Right renal cortex interstitium (tissue), 3 donors: ENCODE measurements around the gene RLF. TPM values are rescaled to one million over a fixed set of nuclear protein-coding genes. Genes with fewer than 3 reads are reported as not detected.

ENCODE experiments used
- DNase-seq, 3 donors: peaks; one replicate each; pipeline ENCODE4 v3.0.0-alpha.2; 2013; ENCODE audit warnings: low read depth in 3 of 3, low spot score in 2 of 3
- polyA plus RNA-seq, 3 donors: library from polyadenylated mRNA; unstranded; fragments of 120-200 nt; gene quantifications; one replicate each; pipeline ENCODE4 v1.2.1, GENCODE V29; 2013; ENCODE audit not compliant: insufficient read length in 3 of 3

RLF gene, protein sequence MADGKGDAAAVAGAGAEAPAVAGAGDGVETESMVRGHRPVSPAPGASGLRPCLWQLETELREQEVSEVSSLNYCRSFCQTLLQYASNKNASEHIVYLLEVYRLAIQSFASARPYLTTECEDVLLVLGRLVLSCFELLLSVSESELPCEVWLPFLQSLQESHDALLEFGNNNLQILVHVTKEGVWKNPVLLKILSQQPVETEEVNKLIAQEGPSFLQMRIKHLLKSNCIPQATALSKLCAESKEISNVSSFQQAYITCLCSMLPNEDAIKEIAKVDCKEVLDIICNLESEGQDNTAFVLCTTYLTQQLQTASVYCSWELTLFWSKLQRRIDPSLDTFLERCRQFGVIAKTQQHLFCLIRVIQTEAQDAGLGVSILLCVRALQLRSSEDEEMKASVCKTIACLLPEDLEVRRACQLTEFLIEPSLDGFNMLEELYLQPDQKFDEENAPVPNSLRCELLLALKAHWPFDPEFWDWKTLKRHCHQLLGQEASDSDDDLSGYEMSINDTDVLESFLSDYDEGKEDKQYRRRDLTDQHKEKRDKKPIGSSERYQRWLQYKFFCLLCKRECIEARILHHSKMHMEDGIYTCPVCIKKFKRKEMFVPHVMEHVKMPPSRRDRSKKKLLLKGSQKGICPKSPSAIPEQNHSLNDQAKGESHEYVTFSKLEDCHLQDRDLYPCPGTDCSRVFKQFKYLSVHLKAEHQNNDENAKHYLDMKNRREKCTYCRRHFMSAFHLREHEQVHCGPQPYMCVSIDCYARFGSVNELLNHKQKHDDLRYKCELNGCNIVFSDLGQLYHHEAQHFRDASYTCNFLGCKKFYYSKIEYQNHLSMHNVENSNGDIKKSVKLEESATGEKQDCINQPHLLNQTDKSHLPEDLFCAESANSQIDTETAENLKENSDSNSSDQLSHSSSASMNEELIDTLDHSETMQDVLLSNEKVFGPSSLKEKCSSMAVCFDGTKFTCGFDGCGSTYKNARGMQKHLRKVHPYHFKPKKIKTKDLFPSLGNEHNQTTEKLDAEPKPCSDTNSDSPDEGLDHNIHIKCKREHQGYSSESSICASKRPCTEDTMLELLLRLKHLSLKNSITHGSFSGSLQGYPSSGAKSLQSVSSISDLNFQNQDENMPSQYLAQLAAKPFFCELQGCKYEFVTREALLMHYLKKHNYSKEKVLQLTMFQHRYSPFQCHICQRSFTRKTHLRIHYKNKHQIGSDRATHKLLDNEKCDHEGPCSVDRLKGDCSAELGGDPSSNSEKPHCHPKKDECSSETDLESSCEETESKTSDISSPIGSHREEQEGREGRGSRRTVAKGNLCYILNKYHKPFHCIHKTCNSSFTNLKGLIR (N-terminal part only)
- polyA plus RNA-seq = 10 to 100 TPM; 24.3 to 25.4 (median 24.6) TPM

DNA sequence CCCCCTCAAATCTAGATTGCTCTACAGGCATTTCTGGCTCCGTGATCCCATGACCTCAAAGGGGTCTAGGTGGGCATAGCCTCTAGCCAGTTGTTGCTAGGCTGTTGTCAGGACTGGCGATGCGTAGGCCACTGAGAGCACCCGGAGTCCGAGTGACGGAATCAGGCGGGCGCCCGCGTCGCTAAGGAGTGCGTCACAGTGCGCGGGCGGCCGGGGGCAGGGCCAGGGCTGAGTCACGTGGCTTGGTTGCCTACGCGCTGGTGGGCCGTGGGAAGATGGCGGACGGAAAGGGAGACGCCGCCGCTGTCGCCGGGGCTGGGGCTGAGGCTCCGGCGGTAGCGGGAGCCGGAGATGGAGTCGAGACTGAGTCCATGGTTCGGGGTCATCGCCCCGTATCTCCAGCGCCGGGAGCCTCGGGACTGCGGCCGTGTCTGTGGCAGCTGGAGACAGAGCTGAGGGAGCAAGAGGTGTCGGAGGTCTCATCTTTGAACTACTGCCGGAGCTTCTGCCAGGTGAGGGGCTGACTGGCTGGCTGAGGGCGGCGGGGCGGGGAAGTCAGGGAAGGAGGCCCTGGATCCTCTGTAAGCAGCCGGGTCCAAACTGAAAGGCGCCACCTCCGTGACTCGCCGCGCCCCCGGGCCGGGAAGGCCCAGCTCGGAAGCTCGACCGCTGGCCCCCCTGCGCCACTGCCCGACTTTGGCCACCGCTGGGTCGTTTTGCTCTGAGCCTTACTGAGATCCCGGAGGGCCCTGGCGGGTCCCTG lies at the start of gene RLF:
Gene RLF (plus strand): TSS at position 263 of the 763 bp plus-strand sequence. CDS start 13 bp downstream, at position 276.
- peak; percentile 83 to 90 (median 87) for DNase-seq

DNA sequence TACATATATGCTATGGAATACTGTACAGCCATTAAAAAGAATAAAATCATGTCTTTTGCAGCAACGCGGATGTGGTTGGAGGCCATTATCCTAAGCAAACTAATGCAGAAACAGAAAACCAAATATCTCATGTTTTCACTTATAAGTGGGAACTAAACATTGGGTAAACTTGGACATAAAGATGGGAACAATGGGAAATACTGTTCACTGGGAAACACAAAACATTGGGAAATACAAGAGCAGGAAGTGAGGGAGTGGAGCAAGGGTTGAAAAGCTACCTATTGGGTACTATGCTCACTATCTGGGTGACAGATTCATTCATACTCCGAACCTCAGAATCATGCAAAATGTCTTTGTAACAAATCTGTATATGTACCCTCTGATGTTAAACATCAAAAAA lies 46.8 kb upstream of the RLF start:
- no peak for DNase-seq

DNA sequence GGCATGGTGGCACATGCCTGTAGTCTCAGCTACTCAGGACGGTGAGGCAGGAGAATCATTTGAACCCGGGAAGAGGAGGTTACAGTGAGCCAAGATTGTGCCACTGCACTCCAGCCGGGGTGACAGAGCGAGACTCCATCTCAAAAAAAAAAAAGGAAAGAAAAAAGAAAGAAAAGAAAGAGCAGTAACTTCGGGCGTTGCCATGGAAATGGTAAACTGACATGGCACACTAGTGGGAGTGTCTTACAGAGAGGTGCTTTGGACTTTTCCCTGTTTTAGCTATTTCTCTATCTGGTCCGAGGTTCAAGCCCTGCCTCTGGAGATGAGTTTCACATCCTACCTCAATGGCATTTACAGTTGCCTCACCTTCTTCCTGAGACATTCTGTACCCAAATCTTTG lies 41.1 kb upstream of the RLF start:
- DNase-seq = no peak

DNA sequence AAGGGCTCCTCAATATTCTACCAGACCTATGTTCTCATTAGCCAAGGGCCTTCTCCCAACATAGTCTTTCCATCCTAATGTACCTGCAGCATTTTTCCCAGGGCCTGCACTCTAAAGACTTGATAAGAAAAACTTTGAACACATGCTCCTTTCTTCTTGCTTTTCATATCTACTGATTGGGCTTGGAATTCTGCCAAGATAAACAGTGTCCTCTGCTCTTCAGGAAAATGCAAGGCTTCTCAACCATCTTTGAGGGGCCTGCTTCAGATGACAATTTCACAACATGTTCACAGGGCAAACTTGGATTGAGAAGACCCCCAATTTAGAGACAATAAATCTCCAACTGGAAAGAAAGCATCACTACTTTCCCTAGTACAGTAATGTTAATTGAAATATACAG lies 38.3 kb upstream of the RLF start:
- DNase-seq = no peak

DNA sequence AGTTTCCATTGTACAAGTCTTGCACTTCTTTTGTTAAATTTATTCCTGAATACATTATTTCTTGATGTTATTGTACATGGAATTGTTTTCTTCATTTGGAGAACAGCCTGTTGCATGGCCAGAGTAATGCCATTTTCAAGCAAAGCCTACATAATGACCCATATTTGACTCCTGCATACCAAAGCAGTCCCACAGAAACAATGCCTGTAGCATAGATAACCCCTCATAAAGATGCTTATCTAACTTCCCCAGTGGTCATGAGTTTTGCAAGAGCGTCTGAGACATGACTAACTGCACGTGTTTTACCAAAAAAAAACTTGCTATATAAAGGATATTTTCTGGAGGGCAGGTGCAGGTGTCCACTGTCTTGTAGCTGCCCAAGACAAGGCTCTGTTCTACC lies 30.3 kb upstream of the RLF start:
- DNase-seq = no peak

DNA sequence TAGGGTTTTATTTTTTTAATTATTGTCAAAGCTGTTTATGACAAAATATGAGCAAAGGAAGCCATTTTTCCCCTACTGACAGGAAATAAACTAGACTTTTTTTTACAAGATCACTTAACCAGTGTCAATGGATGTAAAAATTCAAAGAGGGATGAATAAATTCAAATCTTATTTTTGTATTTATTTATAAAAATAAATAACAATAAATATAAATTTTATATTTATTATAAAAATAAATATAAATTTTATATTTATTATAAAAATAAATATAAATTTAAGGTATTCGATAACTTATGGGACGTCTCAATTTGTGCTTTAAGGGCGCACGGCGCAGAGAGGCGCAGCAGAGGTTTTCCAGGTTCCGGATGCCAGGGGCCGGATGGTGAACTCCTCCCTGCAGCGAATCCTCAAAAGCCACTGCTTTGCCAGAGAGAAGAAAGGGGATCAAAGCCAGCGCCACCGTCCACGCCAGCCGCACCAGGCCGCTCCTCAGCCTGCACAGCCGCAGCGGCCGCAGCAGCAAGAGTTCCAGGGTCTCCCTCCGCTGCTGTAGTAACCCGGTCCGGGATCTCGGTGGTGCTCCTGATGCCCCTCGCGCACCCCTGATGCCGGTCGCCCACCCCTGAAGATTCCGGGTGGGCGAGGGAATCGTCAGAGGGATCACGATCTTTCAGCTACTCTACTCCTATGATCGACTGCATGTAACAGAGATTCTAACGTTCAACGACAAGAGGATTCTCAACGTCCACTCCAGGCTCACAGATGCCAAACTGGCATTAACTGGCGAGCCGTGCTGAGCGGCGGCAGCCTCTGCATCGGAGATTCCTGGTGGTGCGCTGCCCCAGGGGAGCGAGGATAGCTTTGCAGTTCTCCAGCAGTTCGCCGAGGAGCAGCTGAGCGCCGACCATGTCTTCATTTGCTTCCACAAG lies 28.5 kb upstream of the RLF start:
- DNase-seq = peak; percentile 5 to 29 (median 16)

DNA sequence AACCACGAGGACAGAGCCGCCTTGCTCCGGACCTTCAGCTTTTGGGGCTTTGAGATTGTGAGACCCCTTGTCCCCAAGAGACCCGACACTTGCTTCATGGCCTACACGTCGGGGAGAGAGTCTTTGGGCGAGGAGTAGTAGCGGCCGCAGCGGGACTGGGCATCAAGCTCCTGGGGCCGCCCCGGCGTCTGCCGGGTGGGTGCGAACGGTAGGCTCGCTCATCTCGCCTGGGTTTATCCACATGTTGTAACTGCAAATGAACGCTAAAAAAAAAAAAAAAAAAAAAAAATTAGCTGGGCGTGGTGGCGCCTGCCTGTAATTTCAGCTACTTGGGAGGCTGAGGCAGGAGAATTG lies 27.9 kb upstream of the RLF start:
- DNase-seq = no peak

DNA sequence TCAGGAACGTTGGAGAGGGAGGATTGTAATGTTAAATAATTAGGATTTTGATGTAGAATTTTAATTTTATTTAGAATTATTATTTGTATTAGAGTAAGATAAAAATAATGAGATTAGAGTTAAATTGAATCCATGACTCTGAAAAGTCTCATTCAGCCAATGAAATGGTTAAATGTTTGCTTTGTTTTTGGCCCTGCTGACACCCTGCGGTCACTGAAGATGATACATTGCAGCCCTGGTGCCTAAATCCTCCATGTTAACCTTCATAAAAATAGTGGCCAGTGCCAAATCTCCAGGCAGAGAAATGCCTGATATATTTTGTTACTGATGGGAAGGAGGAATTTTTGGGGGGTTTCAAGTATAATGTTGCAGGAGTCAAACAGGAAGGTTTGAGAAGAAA lies 27.3 kb upstream of the RLF start:
- DNase-seq = no peak

DNA sequence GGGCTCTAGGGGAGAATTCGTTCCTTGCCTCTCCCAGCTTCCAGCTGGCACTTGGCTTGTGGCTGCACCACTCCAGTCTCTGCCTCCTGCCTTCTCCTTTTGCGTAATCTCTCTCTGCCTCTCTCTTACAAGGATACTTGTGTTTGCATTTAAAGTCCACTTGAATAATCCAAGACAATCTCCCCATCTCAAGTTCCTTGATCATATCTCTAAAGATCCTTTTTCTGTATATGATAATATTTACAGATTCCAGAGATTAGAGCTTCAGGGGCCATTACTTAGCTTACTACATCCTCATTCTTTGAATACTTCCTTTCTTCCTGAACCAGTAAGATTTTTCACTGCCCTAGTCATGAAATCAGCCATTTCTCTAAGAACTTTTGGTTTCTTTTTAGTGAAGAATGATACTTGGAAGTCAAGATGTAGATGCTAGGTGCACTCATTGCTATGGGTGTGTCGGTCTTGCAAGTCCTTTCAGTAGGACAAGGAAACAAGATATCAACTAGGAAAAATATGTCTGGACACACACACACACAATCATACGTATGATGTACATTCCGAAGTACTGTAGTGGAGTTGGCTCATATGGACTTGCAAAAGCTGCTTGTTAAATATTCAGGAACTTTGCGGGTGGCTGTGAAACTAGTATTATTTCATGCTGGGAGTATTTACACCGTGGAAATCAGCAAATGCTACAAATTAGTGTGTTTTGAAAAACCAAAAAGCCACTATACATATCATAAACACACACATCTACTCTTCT lies 20.8 kb upstream of the RLF start:
- DNase-seq = no peak

DNA sequence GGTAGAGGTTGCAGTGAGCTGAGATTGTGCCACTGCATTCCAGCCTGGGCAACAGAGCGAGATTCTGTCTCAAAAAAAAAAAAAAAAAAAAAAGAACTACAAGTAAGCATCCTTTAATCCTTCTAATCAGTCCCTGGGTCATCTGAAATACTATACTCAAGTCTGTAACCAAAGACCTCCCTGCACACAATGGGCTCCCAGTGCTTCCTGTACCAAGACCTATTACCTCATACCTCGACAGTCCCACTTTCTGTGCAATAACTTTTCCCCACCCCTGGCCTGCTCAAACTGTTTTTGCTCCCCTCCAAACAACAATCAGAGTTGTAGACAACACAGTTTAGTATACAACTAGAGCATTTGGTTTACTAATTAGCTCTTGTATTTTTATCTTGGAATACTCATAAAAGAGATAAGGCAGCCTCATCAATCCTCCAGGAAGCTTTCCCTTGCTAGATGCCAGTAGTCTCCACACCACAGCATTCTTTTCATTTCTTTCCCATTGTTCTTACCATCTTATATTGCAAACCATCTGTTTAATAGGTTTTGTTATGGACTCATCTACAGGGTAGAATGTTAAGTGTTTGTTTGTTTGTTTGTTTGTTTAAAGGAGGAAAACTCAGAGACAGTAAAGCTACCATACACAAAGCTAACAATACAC lies 19.2 kb upstream of the RLF start:
- DNase-seq = no peak

DNA sequence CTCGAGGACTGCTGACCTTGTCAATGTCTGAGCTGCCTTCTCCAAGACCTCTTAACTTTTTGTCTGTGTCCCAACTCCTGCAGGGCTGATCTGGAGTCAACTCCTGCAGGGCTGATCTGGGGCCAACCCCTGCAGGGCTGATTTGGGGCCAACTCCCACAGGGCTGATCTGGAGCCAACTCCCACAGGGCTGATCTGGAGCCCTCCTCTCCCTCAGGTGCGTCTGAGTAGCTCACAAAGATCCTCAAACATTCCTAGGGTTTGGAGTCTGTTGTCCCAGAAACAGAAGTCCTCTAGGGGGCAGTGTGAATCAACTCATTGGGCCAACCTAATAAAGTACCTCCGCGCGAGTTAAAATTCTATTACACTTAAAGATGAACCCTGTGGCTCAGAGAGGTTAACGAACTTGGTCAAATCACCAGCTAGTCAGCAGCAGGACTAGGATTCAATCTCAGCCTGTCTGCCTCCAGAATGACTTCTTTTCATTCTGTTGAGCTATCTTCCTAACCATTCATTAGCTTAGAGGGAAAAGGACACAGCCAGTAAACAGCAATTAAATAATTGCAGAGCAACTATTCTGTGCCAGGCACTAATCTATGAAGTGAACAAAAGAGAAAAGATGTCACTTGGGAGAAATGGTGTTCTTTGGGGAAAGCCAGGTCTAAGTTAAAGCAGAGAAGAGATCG lies 17.2 kb upstream of the RLF start:
- DNase-seq = peak in 2 of 3 donors; percentile 59 to 71

DNA sequence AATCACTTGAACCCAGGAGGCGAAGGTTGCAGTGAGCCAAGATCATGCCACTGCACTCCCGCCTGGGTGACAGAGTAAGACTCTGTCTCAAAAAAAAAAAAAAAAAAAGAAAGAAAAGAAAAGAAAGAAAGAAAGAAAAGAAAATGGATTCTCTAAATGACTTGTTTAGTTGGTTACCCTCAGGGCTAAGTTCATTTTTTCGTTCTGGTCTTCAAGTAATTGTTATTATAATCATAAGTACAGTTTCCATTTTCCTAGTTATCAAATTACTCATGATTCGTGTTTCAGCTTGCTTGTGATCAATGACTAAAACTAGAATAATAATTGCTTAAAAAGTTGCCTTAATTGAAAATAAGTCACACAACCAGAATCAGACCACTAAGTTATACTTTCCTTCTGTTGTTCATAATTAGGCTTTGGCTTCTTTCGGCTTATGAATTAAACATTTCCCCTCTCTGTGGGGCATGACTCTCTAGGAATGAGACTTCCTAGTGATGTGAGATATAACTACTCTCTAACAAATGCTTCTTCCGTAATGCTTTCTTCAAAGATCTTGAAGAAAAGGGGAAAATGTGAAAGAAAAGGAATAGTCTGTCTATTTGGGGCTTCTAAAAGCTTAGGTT lies 9.6 kb upstream of the RLF start:
- no peak for DNase-seq

DNA sequence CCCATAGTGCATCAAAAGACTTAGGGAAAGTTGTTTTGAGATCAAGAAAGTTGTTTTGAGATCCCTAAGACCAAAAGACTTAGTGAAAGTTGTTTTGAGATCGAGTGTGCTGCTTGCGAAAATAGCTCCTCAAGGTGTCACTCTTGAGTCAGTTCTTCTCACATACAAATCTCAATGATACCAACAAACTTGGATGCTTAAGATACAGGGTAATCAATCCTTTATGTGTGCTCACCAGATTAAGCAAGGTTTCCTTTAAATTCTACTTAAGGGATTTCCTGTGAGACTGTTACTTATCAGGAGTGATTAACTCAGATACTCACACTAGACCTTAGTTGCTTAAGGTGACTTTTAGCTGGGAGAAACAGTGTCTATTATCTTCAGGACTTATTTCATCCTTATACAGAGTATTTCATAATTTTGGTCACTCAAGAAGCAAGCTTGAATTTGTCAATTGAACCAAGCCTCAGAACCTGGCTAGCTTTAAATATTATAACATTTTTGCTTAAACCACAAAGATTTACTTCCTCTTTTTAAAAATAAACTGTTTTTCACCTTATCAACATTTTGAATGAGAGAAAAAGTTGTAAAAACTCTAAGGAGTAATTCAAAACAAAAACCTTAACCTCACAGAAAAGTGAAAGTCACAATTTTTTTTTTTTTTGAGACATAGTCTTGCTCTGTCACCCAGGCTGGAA lies 8.0 kb upstream of the RLF start:
- no peak for DNase-seq

DNA sequence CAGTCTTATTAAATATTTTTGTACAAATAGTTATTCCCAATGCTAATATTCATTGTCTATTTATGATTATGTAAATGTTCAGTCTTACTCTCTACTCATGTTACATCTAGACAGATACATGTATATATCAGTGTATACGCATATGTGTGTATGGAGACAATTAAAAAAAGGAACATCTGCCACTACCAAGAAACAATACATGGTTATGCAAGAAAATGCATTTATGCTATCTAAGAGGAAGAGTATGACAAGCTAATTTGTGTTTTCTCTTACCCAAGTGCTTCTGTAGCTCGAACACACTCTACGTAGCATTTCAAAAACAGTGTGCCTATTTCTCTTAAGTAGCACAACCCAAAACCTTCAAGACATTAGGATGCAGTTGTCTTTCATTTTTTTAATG lies 6.1 kb upstream of the RLF start:
- no peak for DNase-seq

DNA sequence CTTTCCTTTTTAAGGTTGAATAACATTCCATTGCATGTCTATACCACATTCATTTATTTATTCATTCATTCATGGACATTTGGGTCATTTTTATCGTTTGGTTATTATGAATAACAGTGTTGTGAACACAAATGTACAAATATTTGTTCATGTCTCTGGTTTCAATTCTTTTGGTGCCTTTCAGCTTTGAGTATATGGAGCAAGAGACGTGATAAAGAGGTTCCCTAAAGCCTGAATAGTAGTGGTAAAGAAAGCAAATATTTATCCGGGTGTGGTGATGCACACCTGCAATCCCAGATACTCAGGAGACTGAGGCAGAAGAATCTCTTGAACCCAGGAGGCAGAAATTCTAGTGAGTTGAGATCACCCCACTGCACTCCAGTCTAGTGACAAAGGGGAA lies 5.3 kb upstream of the RLF start:
- no peak for DNase-seq

DNA sequence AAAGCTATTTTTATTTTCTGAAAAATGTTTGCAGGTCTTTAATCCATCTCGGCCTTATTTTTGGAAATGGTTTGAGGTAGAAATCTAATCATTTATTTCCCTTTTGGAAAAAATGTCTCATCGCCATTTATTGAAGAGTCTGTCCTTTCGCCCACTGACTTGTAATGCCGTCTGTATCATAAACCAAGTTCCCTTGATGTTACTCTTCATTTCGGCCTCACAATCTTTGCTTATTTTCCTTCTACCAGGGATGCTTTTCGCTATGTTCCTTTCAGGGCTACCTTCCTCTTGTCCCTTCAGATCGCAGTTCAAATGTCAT lies 422 bp upstream of the RLF start:
- no peak for DNase-seq
